GM13976 (cell line): ENCODE data around the gene SEC61G.

ENCODE experiments used
- DNase-seq: peaks from one replicate; pipeline ENCODE4 v3.0.0; 2012; ENCODE audit warnings: low spot score
- CTCF ChIP-seq: IDR thresholded peaks from 2 replicates; pipeline ENCODE4 v1.5.1; 2012; ENCODE audit warnings: borderline replicate concordance, mild to moderate bottlenecking; ENCODE audit not compliant: insufficient read depth; ENCODE audit errors: extremely low read depth, missing control alignments, control extremely low read depth
- in situ Hi-C: fragments of 300-500 bp; cut with MboI; formaldehyde crosslinking; loops from one replicate; pipeline ENCODE4 v1.12.0; 2022; ENCODE audit warnings: low sequenced_read_pairs, mixed read lengths, inconsistent platforms; ENCODE audit not compliant: unreplicated experiment

The SEC61G gene

DNA sequence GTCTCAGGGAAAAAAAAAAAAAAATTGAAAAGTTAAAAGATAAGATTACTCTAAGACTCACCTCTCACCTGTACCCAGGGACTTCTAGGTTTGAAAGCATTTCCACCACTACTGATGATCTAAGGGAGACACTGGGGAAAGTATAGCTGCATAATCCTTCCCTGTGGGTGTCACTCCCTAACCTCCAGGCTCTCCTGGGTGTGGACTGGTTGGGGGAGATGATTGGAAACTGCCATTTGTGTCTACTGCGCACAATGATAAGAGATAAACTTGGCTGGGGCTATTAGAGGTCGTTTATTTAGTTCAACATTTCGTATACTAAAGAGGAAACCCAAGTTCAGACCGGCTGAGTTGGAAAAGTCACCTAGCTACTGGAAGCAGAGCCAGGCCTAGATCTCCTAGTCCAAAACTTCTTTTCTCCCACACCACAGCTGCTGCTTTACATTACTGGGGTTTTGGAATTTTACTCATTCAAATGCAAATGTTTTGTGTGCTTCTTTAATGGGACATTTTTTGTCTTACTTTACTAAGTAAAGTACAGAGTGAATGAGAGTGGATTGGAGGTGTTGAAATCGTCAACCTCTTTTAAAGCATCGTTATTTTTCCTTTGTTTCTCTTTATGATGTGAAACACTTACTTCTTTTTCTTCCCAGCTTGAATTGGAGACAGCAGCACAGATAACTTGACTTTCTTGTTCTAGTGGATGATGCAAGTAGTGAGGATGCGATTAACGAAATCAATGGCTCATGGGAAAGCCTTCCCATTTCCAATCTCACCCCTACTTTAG, 22.3 kb upstream of the SEC61G start:
- in situ Hi-C loops, result no loop called here
- TF ChIP-seq CTCF, result no peak

GRCh38 chr7:54780490-54780889, 21.5 kb upstream of the SEC61G start:
- no peak for TF ChIP-seq CTCF

More for the DNA sequence above, 22.3 kb upstream of the SEC61G start:
- no peak for DNase-seq

GRCh38 chr7:54778696-54779540, 19.9 kb upstream of the SEC61G start:
- in situ Hi-C loops, result no loop called here
- no peak for DNase-seq
- TF ChIP-seq CTCF, result no peak

More at GRCh38 chr7:54780490-54780889, 21.5 kb upstream of the SEC61G start:
- DNase-seq, result no peak
- in situ Hi-C loops, result no loop called here

- no peak for DNase-seq
- TF ChIP-seq CTCF, result no peak
- in situ Hi-C loops, result no loop called here
Measured at GRCh38 chr7:54778166-54778565, 19.2 kb upstream of the SEC61G start.

GRCh38 chr7:54774785-54775740, 16.1 kb upstream of the SEC61G start:
- in situ Hi-C loops, result loop anchor here (5.0 to 25.0 kb wide), 2 partner anchors 477 to 637 kb away; no protein-coding TSS in a partner anchor

More at GRCh38 chr7:54774785-54775740, 16.1 kb upstream of the SEC61G start:
- no peak for DNase-seq
- no peak for TF ChIP-seq CTCF
